Smooth muscle cell (in vitro differentiated cells): ENCODE measurements around the gene EPAS1. TPM values are rescaled to one million over a fixed set of nuclear protein-coding genes. Genes with fewer than 3 reads are reported as not detected.

ENCODE experiments used
- DNase-seq: peaks from one replicate; lab custom pipeline; 2025; ENCODE audit not compliant: unreplicated experiment; lab: John Stamatoyannopoulos, UW
- H2AFZ ChIP-seq: fragments of 200-600 bp; sonication (generic); 2 replicates; pipeline ENCODE4 v1.6.0; 2016; ENCODE audit warnings: antibody characterized with exemption, low read depth, mild to moderate bottlenecking
- H3F3A ChIP-seq: fragments of 200-600 bp; sonication (generic); 2 replicates; pipeline ENCODE4 v1.6.0; 2017; ENCODE audit warnings: antibody characterized with exemption, low read depth
- H3K27ac ChIP-seq: fragments of 200-600 bp; sonication (generic); 2 replicates; pipeline ENCODE4 v1.5.1; 2016; ENCODE audit warnings: low read depth, mild to moderate bottlenecking
- H3K27me3 ChIP-seq: fragments of 200-600 bp; sonication (generic); 2 replicates; pipeline ENCODE4 v1.6.1; 2016; ENCODE audit warnings: low read depth, mild to moderate bottlenecking
- H3K36me3 ChIP-seq: fragments of 200-600 bp; sonication (generic); 2 replicates; pipeline ENCODE4 v1.5.1; 2016; ENCODE audit warnings: low read depth
- H3K4me1 ChIP-seq: fragments of 200-600 bp; sonication (generic); 2 replicates; pipeline ENCODE4 v1.5.1; 2016; ENCODE audit warnings: low read depth
- H3K4me2 ChIP-seq: fragments of 200-600 bp; sonication (generic); 2 replicates; pipeline ENCODE4 v1.6.0; 2016; ENCODE audit warnings: mild to moderate bottlenecking
- H3K4me3 ChIP-seq: fragments of 200-600 bp; sonication (generic); 2 replicates; pipeline ENCODE4 v1.5.1; 2016; ENCODE audit warnings: mild to moderate bottlenecking
- H3K79me2 ChIP-seq: fragments of 200-600 bp; sonication (generic); 2 replicates; pipeline ENCODE4 v1.6.0; 2016; ENCODE audit warnings: low read depth, mild to moderate bottlenecking
- H3K9ac ChIP-seq: fragments of 200-600 bp; sonication (generic); 2 replicates; pipeline ENCODE4 v1.6.0; 2016; ENCODE audit warnings: low read depth
- H3K9me3 ChIP-seq: fragments of 200-600 bp; sonication (generic); replicated peaks from 2 replicates; pipeline ENCODE4 v1.5.1; 2016; ENCODE audit warnings: low read depth
- H4K20me1 ChIP-seq: fragments of 200-600 bp; sonication (generic); 2 replicates; pipeline ENCODE4 v1.6.0; 2016; ENCODE audit warnings: low read depth
- CTCF ChIP-seq: fragments of 200-600 bp; sonication (generic); IDR thresholded peaks from 2 replicates; pipeline ENCODE4 v1.5.1; 2017; ENCODE audit warnings: borderline replicate concordance, mild to moderate bottlenecking, antibody characterized with exemption; ENCODE audit not compliant: insufficient read depth, poor library complexity, severe bottlenecking
- WGBS: methylation state at CpG from one replicate; pipeline ENCODE4 v1.1.7; 2016; ENCODE audit warnings: low lambda C conversion rate; 5-methylcytosine and 5-hydroxymethylcytosine counted together
- polyA plus RNA-seq: library from polyadenylated mRNA; unstranded; fragments of >200 nt; fragmentation: Nextera tagmentation; extraction: Ambion mirVana; gene quantifications from 2 replicates; pipeline ENCODE4 v1.2.1, GENCODE V29; 2016
- total RNA-seq: library from RNA; depleted of rRNA; stranded (reverse); fragments of >200 nt; gene quantifications from 2 replicates; pipeline ENCODE4 v1.2.3, GENCODE V29; 2014

The EPAS1 gene
- total RNA-seq (57.5 and 91.6 TPM in 2 replicates), polyA plus RNA-seq (31.7 and 61.5 TPM in 2 replicates)

GRCh38 chr2:46296840-46297545 lies at the start of gene EPAS1:
Gene EPAS1 (plus strand): TSS chr2:46297407. CDS start chr2:46297912, 505 bp downstream.
- Histone ChIP-seq H3K27me3 (no peaks in the 10 kb centered on the region), H3K4me2 (peak within 1 kb of the TSS; percentile 85), H3K9me3 (no peaks in the 10 kb centered on the region), H4K20me1 (peaks cover 47% of the 10 kb centered on the region), H3K36me3 (no peaks in the 10 kb centered on the region), H3K4me3 (peak within 1 kb of the TSS; percentile 64), H3F3A (no peaks in the 10 kb centered on the region), H3K79me2 (peaks cover 45% of the 10 kb centered on the region), H3K9ac (peak within 1 kb of the TSS; percentile 51), H3K4me1 (peaks cover 4% of the 10 kb centered on the region), H3K27ac (peak within 1 kb of the TSS; percentile 58), H2AFZ (peak within 1 kb of the TSS; percentile 20)
- TF ChIP-seq CTCF, result no peak
- peak; percentile 83 for DNase-seq
- 1% methylated on average over 42 of the region's 94 CpGs for WGBS

- TF ChIP-seq CTCF, result no peak
- Histone ChIP-seq H3K4me2 (no peak overlapping the region), H3K4me1 (no peaks in the 10 kb centered on the region), H2AFZ (no peak overlapping the region), H3K27me3 (no peaks in the 10 kb centered on the region), H3K9me3 (peaks cover 6% of the 10 kb centered on the region), H3K79me2 (no peaks in the 10 kb centered on the region), H3K36me3 (no peaks in the 10 kb centered on the region), H3F3A (peaks cover 8% of the 10 kb centered on the region), H3K9ac (no peak overlapping the region), H4K20me1 (no peaks in the 10 kb centered on the region), H3K4me3 (no peak overlapping the region), H3K27ac (no peak overlapping the region)
- no peak for DNase-seq
Observed at GRCh38 chr2:46248171-46248570, 49.0 kb upstream of the EPAS1 start.

GRCh38 chr2:46249654-46250053 lies 47.6 kb upstream of the EPAS1 start:
- H3K9me3 ChIP-seq, result peaks cover 6% of the 10 kb centered on the region
- H3K4me1 ChIP-seq, result no peaks in the 10 kb centered on the region
- no peaks in the 10 kb centered on the region for H4K20me1 ChIP-seq
- H3K79me2 ChIP-seq, result no peaks in the 10 kb centered on the region
- DNase-seq, result no peak
- no peak overlapping the region for H3K27ac ChIP-seq
- no peak for TF ChIP-seq CTCF
- H3K36me3 ChIP-seq, result no peaks in the 10 kb centered on the region
- no peak overlapping the region for H3K4me3 ChIP-seq
- peaks cover 8% of the 10 kb centered on the region for H3F3A ChIP-seq
- H3K27me3 ChIP-seq, result no peaks in the 10 kb centered on the region
- no peak overlapping the region for H3K9ac ChIP-seq
- H3K4me2 ChIP-seq, result no peak overlapping the region
- no peak overlapping the region for H2AFZ ChIP-seq
